SH-SY5Y (cell line): ENCODE data around the gene PABPN1L.

Experiments
- GATA2 ChIP-seq: IDR thresholded peaks from 2 replicates; pipeline ENCODE4 v1.6.1; 2011; ENCODE audit warnings: mild to moderate bottlenecking, low read depth, low read length
- GATA3 ChIP-seq: IDR thresholded peaks from 2 replicates; pipeline ENCODE4 v1.6.1; 2011; ENCODE audit warnings: low read depth, mild to moderate bottlenecking, low read length, moderate library complexity

DNA sequence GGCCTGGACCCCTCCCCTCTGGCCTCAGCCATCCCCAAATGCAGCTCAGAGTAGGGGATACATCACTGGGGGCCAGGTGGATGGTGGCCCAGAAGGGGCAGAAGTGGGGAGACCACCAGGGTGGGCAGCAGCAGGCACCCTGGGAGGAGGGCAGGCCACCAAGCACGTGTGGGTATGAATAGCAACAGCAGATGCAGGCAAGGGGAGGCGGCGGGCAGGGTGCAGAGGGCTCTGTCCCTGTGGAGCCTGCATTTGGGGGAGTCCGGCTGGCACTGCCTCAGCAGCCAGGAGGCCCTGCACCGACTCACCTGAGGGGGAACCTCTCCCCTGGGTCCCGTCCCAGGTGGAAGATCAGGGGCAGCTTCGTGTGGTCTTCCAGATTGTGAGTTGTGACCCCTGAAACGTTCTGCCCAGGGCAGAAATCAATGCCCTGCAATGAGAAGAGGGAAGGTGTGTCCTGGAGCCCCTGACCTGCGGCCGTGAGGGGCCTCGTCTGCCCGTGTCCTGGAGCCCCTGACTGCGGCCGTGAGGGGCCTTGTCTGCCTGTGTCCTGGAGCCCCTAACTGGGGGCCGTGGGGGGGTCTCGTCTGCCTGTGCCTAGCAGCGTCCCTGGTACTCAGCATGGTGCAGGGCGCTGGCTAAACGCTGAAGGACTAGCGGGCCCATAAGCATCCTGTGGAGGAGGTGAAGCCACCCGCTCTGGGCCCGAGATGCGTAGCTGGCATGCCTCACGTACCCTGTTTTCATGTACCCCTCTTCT, 44.0 kb downstream of the PABPN1L start:
- TF ChIP-seq GATA3 (no peak), GATA2 (no peak)
